GM18502 (cell line): ENCODE data around the gene FETUB.

Source experiments
- ATAC-seq: cut with Tn5 transposase; IDR thresholded peaks from one replicate; pipeline ENCODE4 v1.9.1; 2021; ENCODE audit warnings: mild to moderate bottlenecking; ENCODE audit not compliant: unreplicated experiment, poor library complexity

Gene FETUB, protein sequence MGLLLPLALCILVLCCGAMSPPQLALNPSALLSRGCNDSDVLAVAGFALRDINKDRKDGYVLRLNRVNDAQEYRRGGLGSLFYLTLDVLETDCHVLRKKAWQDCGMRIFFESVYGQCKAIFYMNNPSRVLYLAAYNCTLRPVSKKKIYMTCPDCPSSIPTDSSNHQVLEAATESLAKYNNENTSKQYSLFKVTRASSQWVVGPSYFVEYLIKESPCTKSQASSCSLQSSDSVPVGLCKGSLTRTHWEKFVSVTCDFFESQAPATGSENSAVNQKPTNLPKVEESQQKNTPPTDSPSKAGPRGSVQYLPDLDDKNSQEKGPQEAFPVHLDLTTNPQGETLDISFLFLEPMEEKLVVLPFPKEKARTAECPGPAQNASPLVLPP

DNA sequence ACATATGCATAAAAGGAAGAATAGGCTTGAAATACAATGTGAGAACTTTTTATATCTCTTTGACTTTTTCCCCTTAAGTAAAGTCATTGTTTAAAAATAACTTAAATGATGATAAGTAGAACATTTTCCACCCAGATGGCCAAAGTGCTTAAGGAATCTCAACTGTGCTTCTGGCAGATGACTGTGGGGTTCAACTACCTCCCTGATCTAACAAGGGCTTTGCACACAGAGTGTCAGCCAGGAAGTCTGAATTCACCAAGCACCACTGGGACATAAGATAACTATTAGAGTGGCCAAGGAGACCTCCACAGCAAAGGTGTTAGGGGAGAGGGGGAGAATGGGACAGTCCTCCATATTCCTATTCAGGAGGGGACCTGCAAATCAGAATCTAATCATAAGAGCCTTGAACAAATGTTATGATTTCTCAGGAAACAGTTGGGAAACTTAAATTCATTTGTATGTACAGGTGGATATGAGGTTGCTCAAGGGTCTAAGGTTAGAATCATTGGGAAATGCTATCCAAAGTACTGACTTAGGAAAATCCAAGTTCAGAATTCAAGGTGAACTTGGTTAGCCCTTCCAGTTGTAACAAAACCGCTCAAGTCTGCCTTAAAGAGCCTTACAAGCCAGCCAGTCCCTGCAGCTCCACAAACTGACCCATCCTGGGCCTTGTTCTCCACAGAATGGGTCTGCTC, at the start of gene FETUB:
Gene FETUB (plus strand): TSS at position 622 of the 695 bp plus-strand sequence. CDS start 62 bp downstream, at position 684.
- no peak for ATAC-seq

DNA sequence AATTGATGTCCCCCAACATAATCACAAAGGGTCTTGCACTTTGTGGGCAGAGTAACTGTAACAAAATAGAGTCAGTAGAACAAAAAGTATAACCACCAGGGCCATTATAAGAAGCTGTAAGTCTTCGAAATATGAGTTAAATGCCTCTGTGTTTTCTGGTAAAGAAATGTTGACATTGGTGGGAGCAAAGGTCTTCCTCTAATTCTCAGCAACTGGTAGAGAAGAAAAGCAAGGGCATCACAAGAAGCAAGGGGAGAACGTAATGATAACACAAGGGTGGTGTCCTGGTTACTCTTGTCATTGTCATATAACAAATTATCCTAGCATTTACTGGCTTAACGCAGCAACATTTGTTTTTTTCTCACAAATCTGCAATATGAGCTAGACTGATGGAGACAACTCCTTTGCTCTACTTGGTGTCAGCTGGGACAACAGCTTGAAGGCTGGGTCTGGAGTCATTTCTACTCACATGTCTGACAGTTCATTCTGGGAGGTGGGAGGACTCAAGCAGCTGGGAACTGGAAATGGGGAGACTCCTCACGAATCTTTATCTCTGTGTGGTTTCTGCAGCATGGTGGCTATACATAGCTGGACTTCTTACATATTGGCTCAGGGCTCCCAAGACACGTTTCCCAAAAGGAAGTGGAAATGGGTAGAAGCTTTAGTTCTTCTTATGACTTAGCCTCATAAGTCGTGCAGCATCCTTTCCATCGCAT, 49.5 kb upstream of the FETUB start:
- ATAC-seq: no peak

DNA sequence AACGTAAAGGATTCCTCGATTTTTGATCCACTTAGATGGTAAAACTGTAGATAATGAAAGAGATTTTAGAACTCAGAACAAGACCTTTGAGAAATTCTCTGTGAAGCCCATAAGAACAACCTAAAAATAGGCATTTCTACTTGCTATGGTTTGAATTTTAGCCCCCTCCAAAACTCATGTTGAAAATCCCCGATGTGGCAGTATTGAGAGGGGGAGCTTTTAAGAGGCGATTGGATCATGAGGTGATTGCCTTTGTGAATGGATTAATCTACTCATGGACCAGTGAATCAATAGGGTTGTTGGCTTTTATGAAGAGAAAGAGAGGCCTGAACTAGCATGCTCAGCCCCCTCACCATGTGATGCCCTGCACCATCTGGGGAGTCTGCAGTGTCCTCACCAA, 47.5 kb upstream of the FETUB start:
- ATAC-seq: no peak

DNA sequence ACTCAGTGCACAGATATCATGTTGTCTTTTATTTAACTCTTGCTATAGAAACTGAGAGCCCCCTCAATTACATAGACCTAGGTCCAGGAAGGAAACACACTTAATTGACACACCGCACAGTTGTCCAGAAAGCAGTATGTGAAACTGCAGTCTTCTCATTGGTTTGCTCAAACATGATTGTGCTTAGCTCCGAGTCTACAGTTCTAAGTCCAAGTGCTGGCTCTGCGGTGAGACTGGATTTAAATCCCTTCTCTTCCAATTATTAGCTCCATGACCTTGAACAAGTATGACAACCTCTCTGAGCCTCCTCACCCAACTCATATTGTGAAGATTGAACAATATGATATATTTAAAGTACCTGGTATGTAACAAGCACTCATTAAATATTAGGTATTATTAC, 46.3 kb upstream of the FETUB start:
- ATAC-seq: no peak

DNA sequence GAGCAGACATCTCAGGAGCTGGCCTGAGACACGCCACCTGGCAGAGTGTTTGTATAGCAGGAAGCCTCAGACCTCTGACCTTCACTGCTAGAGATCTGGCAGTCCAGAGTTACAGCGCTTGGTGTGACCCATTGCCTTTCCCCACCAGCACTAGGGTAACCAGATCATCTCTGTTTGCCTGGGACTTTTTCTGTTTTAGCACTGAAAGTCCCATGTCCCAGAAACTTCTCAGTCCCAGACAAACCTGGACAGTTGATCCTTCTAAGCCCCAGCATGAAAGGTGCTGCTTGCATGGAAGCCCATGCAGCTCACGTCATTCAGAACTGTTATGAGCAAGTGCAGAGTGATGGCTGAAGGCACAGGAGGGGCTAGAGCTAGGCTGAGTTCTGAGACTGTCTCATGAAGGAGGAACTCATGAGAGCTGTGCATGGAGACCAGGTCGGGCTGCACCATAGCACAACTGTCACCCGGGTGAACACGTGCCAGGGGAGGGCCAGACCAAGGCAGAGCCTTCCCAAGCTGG, 45.5 kb upstream of the FETUB start:
- ATAC-seq: no peak

DNA sequence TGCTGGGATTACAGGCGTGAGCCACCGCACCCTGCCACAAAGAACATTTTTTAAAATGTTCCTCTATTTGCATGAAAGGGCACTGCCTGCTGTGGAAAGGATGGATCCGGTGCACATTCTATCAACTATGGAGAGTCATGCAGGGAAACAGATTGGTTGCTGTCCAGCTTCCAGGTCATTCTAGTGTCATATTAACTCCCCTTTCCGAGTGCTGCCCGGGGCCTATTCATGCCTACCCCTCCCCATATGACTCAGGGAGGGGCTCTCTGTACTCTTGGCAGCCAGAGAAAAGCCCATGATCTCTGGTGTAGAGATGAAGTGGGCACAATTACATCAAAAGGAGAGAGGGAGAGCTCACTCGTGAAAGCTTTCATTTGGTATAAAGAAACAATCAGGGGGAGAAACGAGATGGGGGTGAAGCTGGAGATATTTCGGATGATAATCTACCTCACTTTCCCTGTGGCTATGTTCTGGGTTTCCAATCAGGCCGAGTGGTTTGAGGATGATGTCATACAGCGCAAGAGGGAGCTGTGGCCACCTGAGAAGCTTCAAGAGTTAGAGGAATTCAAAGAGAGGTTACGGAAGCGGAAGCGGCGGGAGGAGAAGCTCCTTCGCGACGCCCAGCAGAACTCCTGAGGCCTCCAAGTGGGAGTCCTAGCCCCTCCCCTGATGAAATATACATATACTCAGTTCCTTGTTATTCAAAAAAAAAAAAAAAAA, 43.5 kb upstream of the FETUB start:
- ATAC-seq: no peak

DNA sequence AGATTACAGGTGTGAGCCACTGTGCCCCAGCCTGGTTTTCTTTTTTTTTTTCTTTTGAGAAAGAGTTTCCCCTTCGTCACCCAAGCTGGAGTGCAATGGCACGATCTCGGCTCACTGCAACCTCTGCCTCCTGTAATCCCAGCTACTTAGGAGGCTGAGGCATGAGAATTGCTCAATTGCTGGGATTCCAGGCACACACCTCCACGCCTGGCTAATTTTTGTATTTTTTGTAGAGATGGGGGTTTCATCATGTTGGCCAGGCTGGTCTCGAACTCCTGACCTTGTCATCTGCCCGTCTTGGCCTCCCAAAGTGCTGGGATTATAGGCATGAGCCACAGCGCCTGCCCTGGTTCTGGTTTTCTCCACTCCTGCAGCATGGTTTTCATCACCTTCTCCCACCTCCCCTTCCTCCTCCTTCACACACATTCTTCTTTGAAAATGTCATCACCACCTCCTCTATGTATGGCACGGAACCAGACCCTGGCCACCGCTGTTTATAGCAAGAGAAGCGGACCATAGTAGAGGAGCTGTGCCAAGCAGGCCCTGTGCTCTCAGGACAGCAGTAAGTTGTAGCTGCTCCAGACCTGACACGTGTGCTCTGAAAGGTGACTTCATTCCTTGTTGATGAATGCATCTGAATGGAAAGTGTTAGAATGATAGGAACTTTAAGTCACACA, 42.0 kb upstream of the FETUB start:
- no peak for ATAC-seq

DNA sequence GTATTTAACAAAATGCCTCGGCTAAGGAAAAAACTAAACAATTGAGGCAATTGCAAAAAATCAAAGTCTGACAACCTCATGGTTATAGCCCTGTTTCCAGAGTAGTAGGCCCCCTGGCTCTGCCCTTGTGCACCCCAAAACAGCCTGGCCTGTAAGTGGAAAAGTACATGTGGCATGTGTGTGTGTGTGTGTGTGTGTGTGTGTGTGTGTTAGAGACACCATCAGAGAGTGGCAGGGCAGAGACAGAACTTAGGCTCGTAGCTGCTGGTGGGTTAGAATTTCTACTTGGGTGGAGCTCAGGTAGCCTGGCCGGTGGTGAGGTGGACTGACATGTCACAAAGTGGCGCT, 41.4 kb upstream of the FETUB start:
- no peak for ATAC-seq

DNA sequence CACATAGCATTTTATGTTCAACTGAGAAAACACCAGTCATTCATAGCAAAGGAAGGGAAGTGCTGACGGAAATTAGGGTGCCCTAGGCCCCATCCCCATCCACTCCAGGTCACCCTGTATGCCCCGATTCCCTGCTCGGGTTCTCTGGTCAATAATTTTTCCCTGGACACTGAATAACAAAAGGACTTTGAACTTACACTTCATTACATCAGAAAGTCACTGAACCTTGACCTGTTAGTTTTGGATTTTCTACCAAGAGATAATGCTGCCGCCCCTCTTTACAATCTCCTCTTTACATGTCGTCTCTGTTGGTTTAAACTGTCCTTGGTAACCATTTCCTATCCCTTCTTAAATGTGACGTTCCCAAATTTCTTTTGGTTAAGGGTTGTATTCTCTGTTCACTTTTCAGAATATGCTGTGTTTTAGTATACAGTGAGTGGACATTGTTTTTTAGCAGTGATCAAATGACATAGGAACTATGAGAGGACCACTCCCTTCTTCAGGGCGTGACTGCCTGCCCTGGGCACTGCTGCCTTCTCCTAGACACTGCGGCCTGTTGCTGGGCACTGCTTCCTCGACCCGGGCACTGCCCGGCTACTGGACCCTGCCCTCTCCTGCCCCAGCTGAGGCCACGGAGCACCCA, 40.9 kb upstream of the FETUB start:
- ATAC-seq: no peak

DNA sequence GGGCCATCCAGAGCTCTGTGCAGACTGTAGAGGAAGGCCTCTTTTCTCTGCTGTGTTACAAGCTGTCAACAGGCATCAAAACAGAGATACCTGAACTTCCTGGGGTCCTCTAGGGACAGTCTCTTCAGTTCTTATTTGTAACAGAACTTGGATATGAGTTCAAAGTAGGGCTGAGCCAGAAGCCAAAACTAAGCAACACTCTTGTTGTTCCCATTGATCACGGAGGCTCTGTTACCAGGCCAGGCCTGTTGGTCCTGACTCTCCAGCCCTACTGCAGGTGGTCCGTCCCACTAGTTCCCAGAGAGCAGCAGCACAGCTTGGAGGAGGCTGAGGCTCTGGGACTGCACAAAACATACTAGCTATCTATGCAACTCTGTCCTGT, 40.4 kb upstream of the FETUB start:
- no peak for ATAC-seq

DNA sequence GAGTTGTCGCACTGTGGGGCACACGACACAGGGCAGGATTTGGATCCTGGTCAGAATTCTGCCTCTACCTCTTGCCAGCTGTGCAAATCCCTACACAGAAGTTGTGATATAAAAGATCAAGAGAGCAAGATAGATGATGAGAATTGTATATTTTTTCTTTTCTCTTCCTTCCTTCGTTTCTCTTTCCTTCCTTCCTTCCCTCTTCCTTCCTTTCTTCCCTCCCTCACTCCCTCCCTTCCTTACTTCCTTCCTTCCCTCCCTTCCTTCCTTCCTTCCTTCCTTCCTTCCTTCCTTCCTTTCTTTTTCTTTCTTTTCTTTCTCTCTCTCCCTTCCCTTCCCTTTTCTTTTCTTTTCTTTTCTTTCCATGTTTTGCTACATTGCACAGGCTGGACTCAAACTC, 39.3 kb upstream of the FETUB start:
- no peak for ATAC-seq

DNA sequence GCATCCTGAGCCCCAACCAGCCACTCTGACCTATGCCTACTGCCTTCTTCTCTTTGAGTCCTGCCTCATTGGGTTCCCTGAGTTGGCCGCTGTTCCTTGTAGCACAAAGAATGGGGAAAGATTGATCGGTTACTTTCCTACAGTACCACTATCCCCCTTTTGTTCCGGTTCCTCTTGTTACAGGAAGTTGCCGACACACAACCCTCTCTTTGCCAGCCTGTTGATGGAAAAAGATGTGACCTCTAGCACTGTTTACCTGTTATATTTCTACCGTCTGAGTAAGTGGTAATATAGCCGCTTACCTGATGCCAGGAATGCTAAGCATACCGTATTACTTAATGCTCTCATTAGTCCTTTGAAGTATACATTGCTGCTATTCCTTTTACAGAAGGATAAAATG, 37.0 kb upstream of the FETUB start:
- no peak for ATAC-seq

DNA sequence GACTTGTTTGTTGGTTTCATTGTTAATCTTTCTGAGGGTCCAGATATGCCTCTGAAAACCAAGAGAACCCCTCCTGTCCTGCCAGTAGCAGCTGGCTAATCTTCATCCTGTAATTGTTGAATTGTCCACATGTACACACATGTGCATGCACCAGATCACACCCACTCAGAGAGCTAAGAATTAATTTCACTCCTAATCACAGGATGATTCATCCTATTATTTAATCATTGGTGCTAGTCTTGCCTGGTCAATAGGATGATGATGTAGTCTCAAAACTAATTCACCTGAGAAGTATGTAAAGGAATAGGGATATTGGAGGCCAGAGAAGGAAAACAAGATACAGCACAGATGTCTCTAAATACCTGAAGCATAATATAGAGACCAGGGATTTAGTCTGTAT, 35.1 kb upstream of the FETUB start:
- no peak for ATAC-seq

DNA sequence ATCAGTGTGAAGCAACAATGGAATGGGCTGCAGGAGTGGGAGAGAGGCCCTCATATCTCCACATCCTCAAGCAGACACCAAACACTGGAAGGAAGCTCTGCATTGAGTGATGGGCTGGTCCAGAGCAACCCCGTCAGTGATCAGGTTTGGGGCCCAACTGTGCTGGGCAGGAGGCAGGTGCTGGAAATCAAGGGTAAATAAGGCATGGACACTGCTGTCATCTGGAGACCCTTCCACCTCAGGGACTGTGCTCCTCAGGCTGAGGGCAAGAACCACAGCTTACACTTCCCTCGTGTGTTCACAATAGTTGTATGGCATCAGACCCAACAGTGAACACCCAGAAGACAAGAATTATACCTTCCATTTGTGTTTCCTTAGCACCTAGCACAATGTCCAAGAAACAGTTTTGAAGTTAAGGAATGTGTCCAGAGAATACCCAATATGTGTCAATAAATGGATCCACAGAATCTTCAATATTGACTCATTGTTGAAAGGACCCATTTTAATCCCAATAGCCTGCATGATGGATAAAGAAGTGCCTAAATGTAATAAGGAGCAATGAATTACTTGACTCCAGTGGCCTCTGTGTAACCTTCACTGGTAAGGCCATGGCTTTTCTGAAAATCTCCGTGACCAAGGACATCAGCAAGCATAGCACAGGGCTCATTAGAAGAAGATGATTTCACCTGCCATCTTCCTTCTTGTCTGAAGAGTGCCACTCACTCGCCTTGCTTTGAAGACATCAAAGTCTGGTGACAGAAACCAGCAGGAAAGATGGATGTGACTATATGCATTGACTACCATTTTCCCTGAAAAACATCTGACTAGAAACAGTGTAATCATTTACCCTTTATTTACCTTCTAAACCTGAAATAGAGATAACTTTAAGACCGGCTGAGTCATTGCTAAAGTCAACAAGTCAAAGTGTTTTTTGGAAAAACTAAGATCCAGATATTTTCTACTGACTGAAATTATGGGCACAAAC, 34.3 kb upstream of the FETUB start:
- ATAC-seq: no peak

DNA sequence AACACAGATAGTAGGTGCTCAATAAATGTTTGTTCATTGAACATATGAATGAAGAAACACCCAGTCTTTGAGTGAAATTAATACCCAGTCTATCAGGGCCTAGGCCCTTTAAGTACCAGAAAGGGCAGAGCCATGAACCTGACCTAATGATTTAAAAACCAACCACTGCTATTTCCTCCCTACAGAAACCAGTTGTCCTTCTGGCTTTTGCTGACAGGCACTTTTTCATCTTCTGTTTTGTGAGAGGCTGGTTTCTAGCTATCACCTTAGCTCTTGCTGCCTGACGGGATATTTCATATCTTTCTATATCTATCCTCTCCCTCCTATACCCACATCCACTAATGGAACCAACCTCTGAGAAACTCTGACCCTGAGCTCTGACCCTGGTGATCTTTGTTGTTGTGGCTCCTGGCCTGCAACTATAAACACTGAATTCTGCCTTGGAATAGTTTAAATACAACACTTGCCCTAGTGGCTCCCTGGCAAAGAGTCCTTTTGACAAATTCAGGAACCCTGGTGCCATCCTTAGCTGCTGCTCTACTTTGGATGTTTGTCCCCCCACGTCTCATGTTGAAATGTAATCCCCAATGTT, 31.5 kb upstream of the FETUB start:
- ATAC-seq: no peak

DNA sequence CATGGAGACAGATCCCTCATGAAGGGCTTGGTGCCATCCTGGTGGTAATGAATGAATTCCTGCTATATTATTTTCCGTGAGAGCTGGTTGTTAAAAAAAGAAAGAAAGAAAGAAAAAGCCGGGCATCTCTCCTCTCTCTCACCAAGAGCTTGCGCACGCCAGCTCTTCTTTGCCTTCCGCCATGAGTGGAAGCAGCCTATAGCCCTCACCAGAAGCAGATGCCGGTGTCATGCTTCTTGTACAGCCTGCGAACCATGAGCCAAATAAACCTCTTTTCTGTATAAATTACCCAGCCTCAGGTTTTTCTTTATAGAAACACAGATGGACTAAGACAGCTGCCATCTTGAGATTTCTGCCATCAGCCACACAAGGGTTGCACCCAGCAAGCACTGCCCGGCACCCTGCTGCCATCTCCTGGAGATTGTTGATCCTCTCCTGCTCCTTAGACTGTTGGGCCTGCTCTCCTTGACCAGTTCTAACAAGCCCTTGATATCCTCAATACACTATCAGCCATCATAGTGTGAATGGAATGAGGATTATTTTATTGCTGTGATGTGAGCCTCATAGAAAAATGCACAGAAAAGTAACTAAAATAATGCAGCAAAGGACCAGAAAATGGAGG, 30.8 kb upstream of the FETUB start:
- ATAC-seq: no peak

DNA sequence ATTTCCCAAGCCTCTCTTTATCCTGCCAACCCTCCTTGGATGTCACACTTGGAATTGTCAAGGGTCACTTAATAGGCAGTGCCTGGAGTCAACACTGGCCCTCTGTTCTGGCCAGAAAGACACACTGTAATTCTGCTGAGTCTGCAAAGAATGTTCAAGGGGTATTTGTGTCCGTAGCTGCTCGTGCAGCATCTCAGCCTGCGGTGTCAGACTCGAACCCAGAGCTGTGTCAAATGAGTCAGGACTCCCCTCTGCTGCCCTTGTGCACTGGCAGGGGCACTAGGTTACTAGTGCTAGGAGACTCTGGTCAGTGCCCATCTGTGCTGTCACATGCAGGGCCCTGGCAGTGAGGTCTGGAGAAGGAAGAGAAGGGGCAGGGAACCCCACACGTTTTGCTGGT, 28.1 kb upstream of the FETUB start:
- ATAC-seq: no peak
